GM21576 (cell line): ENCODE data around the gene TSHZ2.
"Not testable (repeated sequence)": the region's sequence is repeated elsewhere in the genome, so short reads cannot be mapped to it uniquely, and the experiment has no call there.

Experiments
- ATAC-seq: cut with Tn5 transposase; IDR thresholded peaks from one replicate; pipeline ENCODE4 v1.9.1; 2021; ENCODE audit warnings: mild to moderate bottlenecking, moderate library complexity; ENCODE audit not compliant: unreplicated experiment

Gene TSHZ2

GRCh38 chr20:53490620-53491019, 518.5 kb downstream of the TSHZ2 start:
- no peak for ATAC-seq

GRCh38 chr20:53491462-53491861, 519.3 kb downstream of the TSHZ2 start:
- no peak for ATAC-seq

- no peak for ATAC-seq
These were observed 520.1 kb downstream of the TSHZ2 start for GRCh38 chr20:53492212-53492611.

- no peak for ATAC-seq
These were observed 521.2 kb downstream of the TSHZ2 start for GRCh38 chr20:53493311-53493857.

- no peak for ATAC-seq
These were observed 522.6 kb downstream of the TSHZ2 start for GRCh38 chr20:53494753-53495152.

GRCh38 chr20:53495398-53496092, 523.4 kb downstream of the TSHZ2 start:
- ATAC-seq: no peak

- no peak for ATAC-seq
These were observed 525.1 kb downstream of the TSHZ2 start for GRCh38 chr20:53497246-53497645.

GRCh38 chr20:53498341-53498740, 526.2 kb downstream of the TSHZ2 start:
- ATAC-seq: no peak

- no peak for ATAC-seq
These were observed 528.5 kb downstream of the TSHZ2 start for GRCh38 chr20:53500651-53501050.

GRCh38 chr20:53502820-53503219, 530.7 kb downstream of the TSHZ2 start:
- ATAC-seq: no peak

- ATAC-seq: no peak
These were observed 531.4 kb downstream of the TSHZ2 start for GRCh38 chr20:53503517-53503919.

GRCh38 chr20:53504106-53504505, 531.9 kb downstream of the TSHZ2 start:
- not testable (repeated sequence) for ATAC-seq

- no peak for ATAC-seq
These were observed 538.1 kb downstream of the TSHZ2 start for GRCh38 chr20:53510262-53510661.

- ATAC-seq: no peak
These were observed 538.5 kb downstream of the TSHZ2 start for GRCh38 chr20:53510704-53511103.

- ATAC-seq: no peak
These were observed 539.9 kb downstream of the TSHZ2 start for GRCh38 chr20:53512076-53512475.

GRCh38 chr20:53513168-53513488, 541.0 kb downstream of the TSHZ2 start:
- no peak for ATAC-seq

- ATAC-seq: no peak
These were observed 541.5 kb downstream of the TSHZ2 start for GRCh38 chr20:53513489-53514298.

- ATAC-seq: no peak
These were observed 543.6 kb downstream of the TSHZ2 start for GRCh38 chr20:53515749-53516148.

GRCh38 chr20:53517146-53517545, 545.0 kb downstream of the TSHZ2 start:
- no peak for ATAC-seq

GRCh38 chr20:53521421-53521820, 549.3 kb downstream of the TSHZ2 start:
- not testable (repeated sequence) for ATAC-seq

GRCh38 chr20:53522026-53522425, 549.9 kb downstream of the TSHZ2 start:
- no peak for ATAC-seq

- no peak for ATAC-seq
These were observed 550.5 kb downstream of the TSHZ2 start for GRCh38 chr20:53522696-53523095.
